SKM-1 treated with dmso at 0.1 percent for 144 hours (cell line): ENCODE measurements around the gene NADSYN1.

Experiments
- DNase-seq: peaks from one replicate; lab custom pipeline; 2025; ENCODE audit not compliant: unreplicated experiment; lab: John Stamatoyannopoulos, UW

Gene NADSYN1

DNA sequence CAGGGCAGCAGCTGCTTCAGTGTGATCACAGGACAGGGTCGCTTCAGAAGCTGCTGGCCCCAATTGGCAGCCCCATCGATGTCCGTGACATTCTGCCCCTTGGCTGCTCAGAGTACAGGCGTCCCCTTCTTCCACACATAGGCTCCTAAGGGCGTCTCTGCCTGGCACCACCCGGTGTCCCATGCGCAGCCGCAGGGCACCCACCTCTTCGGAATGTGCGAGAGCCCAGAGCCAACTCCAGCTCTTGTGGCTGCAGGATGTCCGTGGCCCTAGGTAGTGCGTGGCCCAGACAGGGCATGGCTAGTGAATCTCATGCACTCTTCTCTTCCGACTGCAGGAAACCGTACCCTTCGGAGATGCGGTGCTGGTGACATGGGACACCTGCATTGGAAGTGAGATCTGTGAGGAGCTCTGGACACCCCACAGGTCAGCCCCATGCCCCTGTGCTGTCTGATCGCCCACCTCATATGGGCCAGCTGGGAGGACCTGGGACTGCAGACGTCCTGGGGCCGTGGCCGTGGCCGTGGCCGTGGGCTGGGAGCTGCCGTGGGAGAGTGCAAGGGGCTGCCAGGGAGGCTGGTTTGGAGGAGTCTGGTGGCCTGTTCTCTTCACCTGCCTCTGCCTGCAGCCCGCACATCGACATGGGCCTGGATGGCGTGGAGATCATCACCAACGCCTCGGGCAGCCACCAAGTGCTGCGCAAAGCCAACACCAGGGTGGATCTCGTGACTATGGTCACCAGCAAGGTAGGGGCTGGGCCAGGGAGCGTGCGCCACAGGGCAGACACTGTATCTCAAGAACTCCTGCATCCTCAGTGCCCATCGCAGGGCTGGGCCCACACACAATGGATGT lies 20.2 kb downstream of the NADSYN1 start:
- no peak for DNase-seq

DNA sequence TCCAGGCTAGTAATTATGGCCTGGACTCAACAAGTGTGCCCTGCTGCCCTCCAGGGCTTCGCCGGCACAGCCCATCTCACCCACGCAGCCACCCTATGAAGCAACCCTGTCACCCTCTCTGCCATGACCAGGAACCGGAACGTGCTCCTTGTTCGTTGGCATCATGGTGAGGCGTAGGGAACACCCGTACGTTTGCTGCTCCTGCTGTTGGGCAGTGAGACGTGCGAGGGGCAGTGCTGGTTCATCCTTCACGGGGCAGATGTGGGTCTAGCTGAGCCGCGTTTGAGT lies 20.7 kb downstream of the NADSYN1 start:
- no peak for DNase-seq

DNA sequence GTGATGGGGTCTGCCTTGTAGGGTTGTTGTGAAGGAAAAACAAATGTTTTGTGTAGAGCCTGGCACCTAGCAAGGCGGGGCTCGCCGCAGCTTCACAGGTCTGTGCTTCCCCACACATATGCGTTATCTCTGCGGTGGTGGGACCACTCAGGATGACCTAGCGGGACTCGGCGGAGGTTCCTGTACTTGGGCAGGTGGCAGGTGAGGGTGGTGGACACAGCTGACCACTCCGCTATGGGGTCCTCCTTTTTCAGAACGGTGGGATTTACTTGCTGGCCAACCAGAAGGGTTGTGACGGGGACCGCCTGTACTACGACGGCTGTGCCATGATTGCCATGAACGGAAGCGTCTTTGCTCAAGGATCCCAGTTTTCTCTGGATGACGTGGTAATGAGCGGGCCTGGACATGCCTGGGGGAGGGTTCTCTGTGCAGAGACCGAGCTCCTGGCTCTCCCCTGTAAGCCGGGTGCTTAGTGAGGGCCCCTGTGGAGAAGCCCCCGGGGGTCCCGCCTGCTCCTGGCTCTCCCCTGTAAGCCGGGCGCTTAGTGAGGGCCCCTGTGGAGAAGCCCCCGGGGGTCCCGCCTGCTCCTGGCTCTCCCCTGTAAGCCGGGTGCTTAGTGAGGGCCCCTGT lies 21.3 kb downstream of the NADSYN1 start:
- DNase-seq, result no peak

DNA sequence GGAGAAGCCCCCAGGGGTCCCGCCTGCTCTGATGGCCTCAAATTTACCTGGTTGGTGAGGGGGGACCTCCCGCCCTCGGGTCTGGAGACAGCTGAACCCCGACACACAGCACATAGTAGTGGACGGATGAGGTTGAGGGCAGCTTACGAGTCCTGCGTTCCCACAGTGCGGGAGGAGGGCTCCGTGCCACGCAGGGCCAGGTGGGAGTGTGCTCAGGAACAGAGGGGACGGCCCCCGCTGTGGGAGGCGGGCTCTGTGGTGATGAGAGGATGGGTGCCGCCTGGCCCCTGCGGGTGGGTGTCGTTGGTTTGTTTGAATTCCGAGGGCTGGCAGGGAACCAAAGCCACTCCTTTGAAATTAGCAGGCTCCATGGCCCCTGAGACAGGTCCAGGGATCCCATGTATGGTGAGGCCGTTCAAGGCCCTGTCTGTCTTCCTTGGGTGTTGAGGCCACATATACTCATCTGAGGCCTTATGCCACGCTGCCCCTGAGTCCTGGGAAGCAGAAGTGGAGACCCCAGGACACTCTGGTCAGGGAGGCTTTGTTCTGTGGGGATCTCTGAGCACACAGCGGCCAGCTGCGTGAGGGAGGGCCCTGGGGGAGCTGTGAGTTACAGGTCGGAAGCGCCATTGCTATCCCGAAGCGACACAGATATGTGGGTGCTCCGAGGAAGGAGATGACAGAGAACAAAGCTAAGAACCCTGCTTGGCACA lies 21.9 kb downstream of the NADSYN1 start:
- no peak for DNase-seq

DNA sequence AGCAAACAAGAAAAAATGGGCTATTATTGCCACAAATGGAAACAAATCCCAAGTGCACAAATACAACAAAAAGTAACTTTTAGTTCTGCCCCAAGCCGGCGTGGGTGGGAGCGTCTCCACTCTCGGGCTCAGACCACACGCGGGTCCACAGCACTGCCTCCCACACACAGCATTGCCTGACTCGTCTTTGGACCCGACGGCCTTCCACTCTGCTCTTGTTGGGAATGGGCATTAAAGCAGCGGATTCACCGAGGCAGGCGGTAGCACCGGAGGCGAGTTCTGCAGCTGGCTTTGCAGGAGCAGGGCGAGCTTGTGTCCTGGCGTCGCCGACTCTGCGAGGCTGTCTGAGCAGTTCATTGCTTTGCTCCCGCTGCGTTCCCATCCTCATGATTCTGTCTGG lies 23.0 kb downstream of the NADSYN1 start:
- no peak for DNase-seq

DNA sequence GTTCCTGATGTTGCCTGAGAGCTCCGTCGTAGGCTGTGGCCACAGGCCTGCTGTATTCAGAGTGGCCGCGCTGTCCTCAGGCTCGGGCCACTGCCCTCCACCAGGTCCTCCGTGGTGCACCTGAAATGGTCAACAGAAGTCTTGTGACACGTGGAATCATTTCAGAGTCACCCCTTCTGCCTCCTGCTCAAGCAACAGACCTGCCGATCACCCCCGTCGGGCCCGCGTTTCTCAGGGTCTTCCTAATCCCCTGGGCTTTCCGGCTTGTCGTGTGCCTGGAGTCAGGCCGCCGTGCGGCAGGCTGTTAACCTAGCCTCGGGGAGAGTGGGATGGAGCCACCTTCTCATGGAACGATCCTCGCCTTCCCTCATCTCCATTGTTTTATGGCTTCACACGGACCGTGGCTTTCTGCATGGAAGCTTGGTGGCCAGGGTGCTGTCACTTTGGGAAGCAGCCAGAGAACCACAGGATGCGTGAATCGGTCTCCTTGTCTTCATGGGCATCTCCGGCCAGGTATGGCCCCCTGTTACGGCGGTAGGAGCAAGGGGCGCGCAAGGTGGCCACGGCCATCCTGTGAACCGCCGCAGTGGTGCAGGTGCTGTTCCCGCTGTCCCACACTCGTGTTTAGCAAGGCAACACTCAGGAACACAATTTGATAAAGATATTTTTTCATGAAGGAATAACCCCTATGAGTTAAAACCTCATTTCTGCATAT lies 24.1 kb downstream of the NADSYN1 start:
- DNase-seq, result no peak

DNA sequence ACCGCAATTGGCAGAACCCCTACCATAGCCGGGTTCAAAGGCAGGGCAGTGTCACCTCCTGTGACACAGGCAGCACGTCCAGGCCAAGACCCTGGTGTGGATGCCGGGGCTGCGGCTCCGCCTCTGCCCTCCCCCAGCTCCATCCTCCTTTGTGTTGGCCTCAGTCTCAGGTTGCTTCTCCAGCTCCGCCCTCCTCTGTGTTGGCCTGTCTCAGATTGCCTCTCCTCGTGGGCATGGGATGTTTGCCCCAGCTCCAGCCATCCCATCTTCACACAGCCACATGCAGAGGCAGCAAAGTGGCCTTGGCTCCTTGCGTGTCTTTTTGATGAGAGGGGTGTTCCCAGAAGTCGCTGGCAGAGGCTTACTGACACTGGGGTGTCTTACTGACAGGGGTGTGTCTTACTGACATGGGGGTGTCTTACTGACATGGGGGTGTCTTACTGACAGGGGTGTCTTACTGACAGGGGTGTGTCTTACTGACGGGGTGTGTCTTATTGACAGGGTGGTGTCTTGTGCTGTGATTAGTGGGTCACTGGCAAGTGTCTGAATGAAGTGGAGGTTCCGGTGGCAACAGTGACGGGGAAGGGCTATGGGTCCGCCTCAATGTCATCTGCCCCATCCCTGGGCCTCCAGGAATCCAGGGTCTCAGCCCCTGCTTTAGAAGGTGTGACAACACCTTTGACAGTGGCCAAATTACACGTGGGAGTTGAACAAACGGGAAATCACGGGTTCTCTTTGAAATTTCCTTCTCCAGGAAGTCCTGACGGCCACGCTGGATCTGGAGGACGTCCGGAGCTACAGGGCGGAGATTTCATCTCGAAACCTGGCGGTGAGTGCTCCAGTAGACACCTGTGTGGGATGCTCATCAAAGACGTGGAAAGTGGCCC lies 24.9 kb downstream of the NADSYN1 start:
- DNase-seq, result no peak

DNA sequence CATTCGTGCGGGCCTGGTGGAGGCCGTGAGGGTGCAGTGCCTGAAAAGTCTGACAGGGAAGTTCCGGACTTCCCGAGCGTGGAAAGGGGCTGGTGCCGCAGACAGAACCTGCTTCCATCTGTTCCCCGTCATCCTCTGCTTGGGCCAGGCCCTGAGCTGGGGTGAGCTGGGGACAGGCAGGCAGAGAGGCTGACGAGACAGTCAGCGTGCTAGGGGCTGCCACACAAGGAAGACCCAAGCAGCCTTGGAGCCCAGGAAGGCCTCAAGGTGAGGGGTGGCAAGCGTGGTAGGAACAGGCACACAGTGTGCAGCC lies 25.5 kb downstream of the NADSYN1 start:
- DNase-seq, result no peak

DNA sequence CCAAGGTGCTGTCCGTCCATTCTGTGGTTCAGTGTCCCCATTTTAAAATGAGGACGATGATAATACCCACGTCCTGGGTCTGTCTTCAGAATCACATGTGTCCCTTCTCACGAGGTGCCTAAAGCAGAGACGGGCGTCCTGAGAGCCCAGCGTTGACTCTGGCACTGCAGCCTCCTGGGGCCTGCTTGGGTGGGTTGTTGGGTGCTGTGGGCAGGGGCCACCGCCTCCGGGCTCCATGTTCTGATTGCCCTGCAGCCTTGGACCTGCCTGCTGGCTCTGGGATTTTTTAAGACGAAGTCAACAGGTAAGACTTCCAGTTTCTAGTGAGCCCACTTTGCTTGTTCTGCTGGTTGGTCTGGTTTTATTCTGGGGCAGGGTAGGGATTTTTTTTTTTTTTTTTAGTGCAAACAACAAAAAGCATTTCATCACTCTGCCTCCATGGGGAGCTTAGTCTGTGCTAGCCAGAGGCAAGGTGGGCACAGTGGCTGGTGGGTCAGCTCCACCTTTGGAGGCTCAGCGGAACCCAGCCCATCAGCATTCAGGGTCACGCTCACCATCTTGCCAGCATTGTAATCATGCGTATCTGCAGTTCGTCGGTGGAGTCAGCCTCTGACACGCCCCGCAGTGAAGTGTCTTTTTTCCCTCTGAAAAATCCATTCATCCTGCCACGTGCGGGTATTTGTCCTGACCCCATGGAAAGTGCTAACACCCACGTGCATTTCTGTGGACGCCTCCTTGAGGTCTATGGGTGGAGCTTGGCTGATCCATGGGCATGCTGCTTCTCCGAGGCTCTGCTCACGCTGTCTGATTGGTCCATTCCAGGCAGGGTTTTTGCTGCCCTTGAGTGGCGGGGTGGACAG lies 28.3 kb downstream of the NADSYN1 start:
- DNase-seq, result no peak

DNA sequence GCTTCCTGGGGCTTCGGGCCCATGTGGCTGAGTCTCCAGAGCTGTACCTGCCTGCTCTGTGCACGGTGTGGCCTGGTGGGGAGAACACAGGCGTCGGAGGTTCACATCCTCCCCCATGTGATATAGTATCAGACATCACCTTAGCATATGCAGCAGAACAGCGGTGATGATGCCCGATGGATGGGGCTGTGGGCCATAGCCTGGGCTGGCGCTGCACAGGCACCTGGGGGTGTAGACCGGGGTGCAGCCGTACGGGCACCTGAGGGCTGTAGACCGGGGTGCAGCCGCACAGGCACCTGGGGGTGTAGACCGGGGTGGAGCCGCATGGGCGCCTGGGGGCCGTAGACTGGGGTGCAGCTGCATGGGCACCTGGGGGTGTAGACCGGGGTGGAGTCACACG lies 29.2 kb downstream of the NADSYN1 start:
- no peak for DNase-seq

DNA sequence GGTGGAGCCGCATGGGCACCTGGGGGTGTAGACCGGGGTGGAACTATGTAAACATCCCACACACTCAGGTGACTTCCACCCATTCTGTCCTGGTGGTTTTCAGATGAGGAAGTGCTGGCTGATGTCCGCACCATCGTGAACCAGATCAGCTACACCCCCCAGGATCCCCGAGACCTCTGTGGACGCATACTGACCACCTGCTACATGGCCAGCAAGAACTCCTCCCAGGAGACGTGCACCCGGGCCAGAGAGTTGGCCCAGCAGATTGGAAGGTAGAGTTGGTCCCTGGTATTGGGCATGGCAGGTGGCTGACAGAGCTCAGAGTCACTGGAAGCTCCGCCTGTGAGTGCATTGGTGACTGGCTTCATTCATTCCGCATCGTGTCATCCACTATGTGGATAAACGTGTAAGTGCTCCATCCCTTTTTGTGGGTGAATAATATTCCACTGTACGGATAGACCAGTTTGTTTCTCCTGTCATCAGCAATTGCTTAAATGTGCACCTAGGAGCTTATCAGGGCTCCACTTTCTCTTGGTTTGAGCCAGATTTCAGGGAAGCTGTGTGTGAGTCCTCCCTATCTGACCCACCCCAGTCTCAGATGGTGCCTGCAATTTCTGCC lies 29.9 kb downstream of the NADSYN1 start:
- no peak for DNase-seq

DNA sequence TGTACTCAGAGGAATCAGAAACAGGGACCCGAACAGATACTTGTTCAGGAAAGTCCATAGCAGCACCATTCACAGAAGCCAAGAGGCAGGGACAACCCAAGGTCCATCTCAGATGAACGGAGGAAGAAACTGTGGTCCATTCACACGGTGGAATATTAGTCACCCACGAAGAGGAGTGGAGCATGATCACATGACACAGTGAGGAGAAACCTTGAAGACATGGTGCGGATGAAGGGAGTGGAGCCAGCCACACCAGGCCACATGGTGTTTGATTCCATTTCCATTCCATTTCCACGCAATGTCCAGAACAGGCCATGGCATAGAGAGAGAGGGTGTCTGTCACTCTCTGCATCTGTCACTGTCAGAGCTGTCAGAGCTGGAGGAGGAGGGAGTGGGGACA lies 30.7 kb downstream of the NADSYN1 start:
- DNase-seq, result no peak

DNA sequence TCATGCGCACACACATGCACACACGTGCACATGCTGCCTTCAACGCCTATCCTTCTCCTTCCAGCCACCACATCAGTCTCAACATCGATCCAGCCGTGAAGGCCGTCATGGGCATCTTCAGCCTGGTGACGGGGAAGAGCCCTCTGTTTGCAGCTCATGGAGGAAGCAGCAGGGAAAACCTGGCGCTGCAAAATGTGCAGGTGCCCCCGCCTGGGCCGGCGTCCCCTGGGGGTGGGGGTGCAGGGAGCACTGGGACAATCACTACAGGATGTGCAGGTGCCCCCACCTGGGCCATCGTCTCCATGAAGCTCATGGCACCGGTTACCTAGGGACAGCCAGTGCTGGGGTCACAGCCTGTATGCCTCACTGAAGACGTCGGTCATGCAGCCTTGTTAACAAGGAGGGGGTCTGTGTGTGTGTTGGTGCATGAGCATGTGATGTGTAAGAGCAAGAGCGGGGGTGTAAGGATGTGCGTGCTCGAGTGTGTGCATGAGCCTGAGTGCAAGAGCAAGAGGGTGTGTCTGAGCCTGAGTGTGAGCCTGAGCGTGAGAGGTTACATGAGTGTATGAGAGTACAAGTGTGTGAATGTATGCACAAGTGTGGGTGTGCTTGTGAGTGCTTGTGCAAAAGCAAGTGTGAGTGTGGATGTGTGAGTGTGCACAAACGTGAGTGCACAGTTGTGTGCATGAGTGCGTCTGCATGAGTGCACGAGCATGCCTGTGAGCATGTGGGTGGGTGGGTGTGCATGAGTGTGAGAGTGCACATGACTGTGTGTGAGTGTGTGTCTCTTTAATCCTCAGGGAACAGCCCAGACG lies 31.5 kb downstream of the NADSYN1 start:
- no peak for DNase-seq

DNA sequence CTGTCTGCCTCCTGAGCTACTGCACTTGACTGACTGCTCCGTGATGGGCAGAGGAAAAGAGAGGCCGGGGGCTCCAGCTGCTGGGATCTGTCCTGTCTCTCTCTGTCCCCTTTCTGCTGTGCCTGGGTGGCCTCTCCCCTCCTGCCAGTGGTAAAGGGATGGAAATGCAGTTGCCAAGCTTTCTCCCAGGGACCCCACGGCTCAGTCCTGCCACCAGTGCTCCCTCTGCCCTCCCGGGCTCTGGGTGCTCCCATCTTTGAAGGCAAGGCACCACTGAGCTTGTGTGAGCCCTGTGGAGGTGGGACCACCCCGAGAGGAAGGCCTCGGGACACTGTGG lies 32.0 kb downstream of the NADSYN1 start:
- DNase-seq, result no peak

DNA sequence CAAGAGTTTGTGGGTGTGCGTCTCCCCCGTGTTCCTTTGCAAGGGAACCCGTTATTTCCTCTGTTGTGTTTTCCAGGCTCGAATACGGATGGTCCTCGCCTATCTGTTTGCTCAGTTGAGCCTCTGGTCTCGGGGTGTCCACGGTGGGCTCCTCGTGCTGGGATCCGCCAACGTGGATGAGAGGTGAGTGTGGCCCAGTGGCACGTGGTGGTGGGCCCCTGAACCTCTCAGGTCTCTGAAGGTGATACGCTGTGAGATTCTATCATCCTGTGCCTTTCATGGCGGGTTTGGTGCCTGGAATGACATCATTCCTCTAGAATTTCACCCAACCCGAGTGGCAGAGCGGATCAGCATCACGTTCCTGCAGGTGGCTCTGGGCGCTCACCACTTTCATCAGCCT lies 32.5 kb downstream of the NADSYN1 start:
- DNase-seq, result no peak

DNA sequence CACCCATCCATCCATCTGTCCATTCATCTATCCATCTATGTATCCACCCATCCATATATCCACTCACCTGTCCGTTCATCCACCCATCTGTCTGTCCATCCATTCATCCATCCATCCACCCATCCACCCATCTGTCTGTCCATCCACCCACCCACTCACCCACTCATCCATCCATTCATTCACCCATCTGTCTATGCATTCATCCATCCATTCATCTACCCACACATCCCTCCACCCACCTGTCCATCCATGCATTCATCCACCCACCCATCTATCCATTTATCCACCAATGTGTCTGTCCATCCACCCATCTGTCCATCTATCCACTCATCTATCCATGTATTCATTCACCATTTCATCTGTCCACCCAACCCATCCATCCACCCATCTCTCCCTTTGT lies 33.3 kb downstream of the NADSYN1 start:
- DNase-seq, result no peak

DNA sequence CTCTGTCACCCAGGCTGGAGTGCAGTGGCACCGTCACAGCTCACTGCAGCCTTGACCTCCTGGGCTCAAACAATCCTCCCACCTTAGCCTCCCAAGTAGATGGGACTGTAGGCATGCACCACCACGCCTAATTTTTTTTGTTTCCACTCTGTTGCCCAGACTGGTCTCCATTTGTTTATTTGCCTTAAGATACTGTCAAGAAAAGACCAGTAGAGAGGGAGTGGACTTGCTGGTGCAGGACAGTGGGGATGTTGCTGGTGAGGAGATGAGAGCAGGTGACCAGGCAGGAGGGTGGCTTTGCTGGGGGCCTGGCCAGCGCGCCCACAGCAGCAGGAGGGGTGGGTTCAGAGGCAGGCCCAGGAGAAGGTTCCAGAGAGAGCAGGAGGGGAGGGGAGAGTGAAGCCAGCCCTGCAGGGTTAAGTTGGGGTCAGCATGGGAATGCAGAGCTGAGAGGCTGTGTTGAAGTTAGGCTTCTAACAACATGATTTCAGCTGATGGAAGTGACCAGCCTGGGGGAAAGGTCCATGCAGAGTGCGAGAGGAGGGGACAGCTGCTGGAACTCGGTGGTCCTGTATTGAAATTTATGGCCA lies 35.8 kb downstream of the NADSYN1 start:
- DNase-seq, result no peak

DNA sequence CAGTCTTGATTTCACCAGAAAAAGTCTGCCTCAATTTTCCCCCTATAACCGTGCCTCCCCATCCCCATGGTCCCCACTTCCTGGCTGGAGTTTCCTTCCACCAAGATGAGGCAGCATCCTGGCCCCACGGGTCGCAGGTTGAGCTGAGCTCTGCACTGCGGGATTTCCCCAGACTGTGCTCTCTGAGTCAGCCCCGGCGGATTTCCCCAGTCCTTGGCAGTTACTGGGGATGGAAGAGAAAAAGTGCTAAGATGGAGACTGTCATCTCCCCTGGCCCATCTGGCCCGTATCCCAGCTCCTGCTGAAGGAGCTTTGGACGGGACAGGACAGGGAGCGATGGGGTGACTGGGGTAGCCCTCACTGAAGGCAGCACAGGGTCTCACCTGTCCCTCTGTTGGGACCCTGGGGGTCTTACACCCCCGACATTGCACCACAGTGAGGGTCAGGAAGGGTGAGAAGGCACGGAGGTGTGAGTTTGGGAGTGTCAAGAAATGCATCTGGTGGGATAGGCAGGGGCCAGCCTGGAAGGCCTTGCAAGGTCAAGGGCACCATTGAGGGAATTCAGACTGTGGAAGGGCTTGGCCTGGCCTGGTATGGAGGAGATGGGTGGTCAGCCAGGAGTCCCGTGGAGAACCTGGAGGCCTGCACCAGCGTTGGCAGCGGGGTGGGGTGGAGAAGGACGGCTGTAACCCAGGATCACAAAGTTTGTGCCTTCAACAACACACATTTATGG lies 36.5 kb downstream of the NADSYN1 start:
- DNase-seq, result no peak
